Central memory CD8-positive, alpha-beta T cell (primary cell): ENCODE measurements around the gene ASCC3.

Source experiments
- ATAC-seq: fragments of 150-1000 bp; cut with Tn5 transposase; replicated peaks from 2 replicates; pipeline ENCODE4 v1.10.0; 2022; ENCODE audit warnings: mild to moderate bottlenecking, moderate FRiP score, moderate number of reproducible peaks; ENCODE audit not compliant: poor library complexity, severe bottlenecking; ENCODE audit errors: extremely low read depth
- DNase-seq, 2 donors: peaks; one replicate each; pipeline ENCODE4 v3.0.0; 2021; ENCODE audit warnings: low spot score in 2 of 2
- H3K27ac Mint-ChIP-seq: one replicate; pipeline ENCODE4 v1.8.0; 2022; ENCODE audit warnings: low read depth, mild to moderate bottlenecking, moderate library complexity, mixed read lengths
- H3K27me3 Mint-ChIP-seq: one replicate; pipeline ENCODE4 v1.8.0; 2022; ENCODE audit warnings: mixed read lengths
- H3K36me3 Mint-ChIP-seq: one replicate; pipeline ENCODE4 v1.8.0; 2022; ENCODE audit warnings: mild to moderate bottlenecking, moderate library complexity, mixed read lengths; ENCODE audit not compliant: insufficient read depth
- H3K4me1 Mint-ChIP-seq: one replicate; pipeline ENCODE4 v1.8.0; 2022; ENCODE audit warnings: mixed read lengths
- H3K4me3 Mint-ChIP-seq: one replicate; pipeline ENCODE4 v1.8.0; 2022; ENCODE audit warnings: mild to moderate bottlenecking, moderate library complexity, mixed read lengths
- H3K9me3 Mint-ChIP-seq: one replicate; pipeline ENCODE4 v1.8.0; 2022; ENCODE audit warnings: mixed read lengths

Gene ASCC3

GRCh38 chr6:100464903-100465700 is 416.0 kb downstream of the ASCC3 start, which contains the start of gene SIM1:
Gene SIM1 (minus strand): TSS chr6:100464921. CDS start chr6:100463468, 1,453 bp downstream.
- DNase-seq: no peak
- no peaks in the 10 kb centered on the region for H3K9me3 Mint-ChIP-seq
- no peak within 1 kb of the TSS for H3K4me3 Mint-ChIP-seq
- H3K4me1 Mint-ChIP-seq: peaks cover 20% of the 10 kb centered on the region
- H3K36me3 Mint-ChIP-seq: peaks cover 12% of the 10 kb centered on the region
- H3K27ac Mint-ChIP-seq: no peak within 1 kb of the TSS
- ATAC-seq: no peak
- H3K27me3 Mint-ChIP-seq: no peaks in the 10 kb centered on the region

- DNase-seq (no peak), ATAC-seq (no peak)
- Mint-ChIP-seq H3K36me3 (peaks cover 12% of the 10 kb centered on the region), H3K9me3 (no peaks in the 10 kb centered on the region), H3K27ac (no peak overlapping the region), H3K27me3 (no peaks in the 10 kb centered on the region), H3K4me3 (no peak overlapping the region), H3K4me1 (peaks cover 20% of the 10 kb centered on the region)
Observed at GRCh38 chr6:100464162-100464851, 416.8 kb downstream of the ASCC3 start.

- ATAC-seq: no peak
- no peak overlapping the region for H3K27ac Mint-ChIP-seq
Observed at GRCh38 chr6:100463630-100464161, 417.4 kb downstream of the ASCC3 start.

GRCh38 chr6:100462706-100463629 is 418.2 kb downstream of the ASCC3 start:
- Mint-ChIP-seq H3K4me3 (no peak overlapping the region), H3K9me3 (no peaks in the 10 kb centered on the region), H3K27me3 (no peaks in the 10 kb centered on the region), H3K27ac (no peak overlapping the region), H3K4me1 (peaks cover 20% of the 10 kb centered on the region), H3K36me3 (peaks cover 16% of the 10 kb centered on the region)
- ATAC-seq (no peak), DNase-seq (no peak)

More at GRCh38 chr6:100463630-100464161, 417.4 kb downstream of the ASCC3 start:
- H3K9me3 Mint-ChIP-seq: no peaks in the 10 kb centered on the region
- DNase-seq: no peak
- no peaks in the 10 kb centered on the region for H3K27me3 Mint-ChIP-seq
- H3K36me3 Mint-ChIP-seq: peaks cover 12% of the 10 kb centered on the region
- peaks cover 20% of the 10 kb centered on the region for H3K4me1 Mint-ChIP-seq
- no peak overlapping the region for H3K4me3 Mint-ChIP-seq

DNA sequence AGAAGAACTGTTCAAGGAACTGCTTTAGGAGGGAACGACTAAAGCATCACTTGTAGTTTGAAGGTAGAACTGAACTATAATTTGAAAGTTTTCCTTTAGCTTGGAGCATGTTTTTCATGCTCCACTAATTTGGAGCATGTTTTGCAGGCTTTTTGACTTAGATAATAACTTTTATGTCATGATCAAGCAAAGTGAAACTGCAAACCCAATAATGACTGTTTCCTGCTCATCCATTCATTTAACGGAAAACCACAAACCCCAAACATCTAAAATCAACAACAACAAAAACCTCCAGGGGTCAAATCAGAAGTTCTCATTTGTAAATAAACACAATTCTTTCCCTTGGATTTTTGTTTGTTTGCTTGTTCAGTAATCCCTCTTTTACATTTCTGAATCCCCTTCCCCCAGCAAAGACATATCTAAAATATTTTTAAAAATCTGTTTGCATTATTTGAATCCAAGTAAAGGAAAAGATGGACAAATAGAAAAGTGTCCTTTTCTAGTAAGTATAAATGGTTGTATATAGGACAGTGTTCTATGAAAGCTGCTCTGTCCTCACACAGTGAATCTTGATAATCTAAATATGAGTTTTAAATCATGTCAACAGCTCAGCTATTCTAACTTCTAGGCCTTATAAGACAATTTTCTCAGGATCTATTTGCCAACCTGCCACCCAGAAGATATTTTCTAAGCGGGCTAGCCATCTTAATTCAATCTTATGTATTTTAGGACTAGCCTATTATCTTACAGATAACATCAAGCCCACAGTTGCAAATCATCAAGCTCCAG is 419.0 kb downstream of the ASCC3 start:
- Mint-ChIP-seq H3K9me3 (no peaks in the 10 kb centered on the region), H3K4me3 (no peak overlapping the region), H3K4me1 (peaks cover 17% of the 10 kb centered on the region), H3K27me3 (no peaks in the 10 kb centered on the region), H3K36me3 (peaks cover 16% of the 10 kb centered on the region), H3K27ac (no peak overlapping the region)
- ATAC-seq (no peak), DNase-seq (no peak)

DNA sequence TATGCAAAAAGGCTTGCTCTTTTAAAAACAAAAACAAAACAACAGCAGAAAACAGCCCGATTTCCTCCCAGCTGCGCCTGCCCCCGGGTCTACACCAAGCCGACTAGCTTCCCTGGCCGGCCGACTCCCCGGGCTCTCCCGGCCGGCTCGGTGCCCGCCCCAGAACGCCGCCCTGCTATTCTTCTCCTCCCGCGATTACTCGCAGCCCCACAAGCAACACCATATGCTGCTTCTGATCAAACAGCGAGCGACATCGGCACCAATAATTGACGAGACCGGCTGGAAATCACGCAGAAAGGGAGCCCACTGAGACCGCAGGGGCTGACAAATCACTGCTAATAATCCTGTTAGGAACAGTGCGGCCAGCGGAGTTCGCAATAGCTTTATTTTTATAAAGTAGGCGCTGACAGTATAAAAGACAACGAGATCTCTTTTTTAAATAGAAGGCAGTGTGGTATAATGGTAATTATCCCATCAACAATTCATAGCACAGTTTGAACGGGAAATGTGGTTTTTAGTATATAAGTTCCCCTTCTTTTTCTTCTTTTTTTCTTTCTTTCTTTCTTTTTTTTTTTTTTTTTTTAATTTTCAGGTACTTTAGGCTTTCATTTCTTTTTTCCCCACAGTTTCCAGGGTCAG is 419.7 kb downstream of the ASCC3 start:
- no peak for ATAC-seq
- Mint-ChIP-seq H3K27ac (no peak overlapping the region), H3K4me1 (peaks cover 10% of the 10 kb centered on the region), H3K4me3 (peak overlapping the region; percentile 38), H3K9me3 (no peaks in the 10 kb centered on the region), H3K36me3 (peaks cover 12% of the 10 kb centered on the region), H3K27me3 (no peaks in the 10 kb centered on the region)
- no peak for DNase-seq

DNA sequence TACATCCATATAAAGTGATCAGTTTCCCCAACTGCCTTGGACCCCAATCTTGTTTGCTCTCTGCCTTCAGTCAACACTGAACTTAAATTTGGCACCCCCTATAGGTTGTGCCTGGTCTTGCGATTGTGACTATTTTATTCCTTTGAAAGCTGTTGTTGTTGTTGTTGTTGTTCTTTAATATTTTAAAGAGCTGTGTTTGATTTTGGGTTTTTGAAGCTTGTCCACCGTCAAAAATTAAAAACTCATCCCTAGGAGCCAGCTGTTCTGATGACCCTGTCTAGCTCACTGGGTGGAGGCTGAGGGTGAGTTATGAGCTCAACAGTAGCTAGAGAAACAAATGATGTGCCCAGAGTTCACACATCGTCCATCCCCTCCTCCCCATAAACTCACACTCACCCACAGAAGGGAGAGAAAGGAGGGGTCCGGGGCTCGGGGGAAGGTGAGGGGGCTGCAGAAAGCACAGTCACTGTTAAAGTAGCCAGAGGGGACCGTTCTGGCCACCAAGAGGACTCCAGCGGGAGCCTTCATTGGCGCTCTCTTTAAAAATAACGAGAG is 420.4 kb downstream of the ASCC3 start:
- Mint-ChIP-seq H3K4me3 (no peak overlapping the region), H3K9me3 (no peaks in the 10 kb centered on the region), H3K27me3 (no peaks in the 10 kb centered on the region), H3K36me3 (peaks cover 11% of the 10 kb centered on the region), H3K4me1 (peaks cover 6% of the 10 kb centered on the region), H3K27ac (no peak overlapping the region)
- DNase-seq (no peak), ATAC-seq (no peak)

- Mint-ChIP-seq H3K9me3 (no peaks in the 10 kb centered on the region), H3K27me3 (no peaks in the 10 kb centered on the region), H3K36me3 (peaks cover 13% of the 10 kb centered on the region), H3K27ac (no peak overlapping the region), H3K4me3 (no peak overlapping the region), H3K4me1 (peaks cover 6% of the 10 kb centered on the region)
- ATAC-seq (no peak), DNase-seq (no peak)
Observed at GRCh38 chr6:100459592-100460184, 421.4 kb downstream of the ASCC3 start.

DNA sequence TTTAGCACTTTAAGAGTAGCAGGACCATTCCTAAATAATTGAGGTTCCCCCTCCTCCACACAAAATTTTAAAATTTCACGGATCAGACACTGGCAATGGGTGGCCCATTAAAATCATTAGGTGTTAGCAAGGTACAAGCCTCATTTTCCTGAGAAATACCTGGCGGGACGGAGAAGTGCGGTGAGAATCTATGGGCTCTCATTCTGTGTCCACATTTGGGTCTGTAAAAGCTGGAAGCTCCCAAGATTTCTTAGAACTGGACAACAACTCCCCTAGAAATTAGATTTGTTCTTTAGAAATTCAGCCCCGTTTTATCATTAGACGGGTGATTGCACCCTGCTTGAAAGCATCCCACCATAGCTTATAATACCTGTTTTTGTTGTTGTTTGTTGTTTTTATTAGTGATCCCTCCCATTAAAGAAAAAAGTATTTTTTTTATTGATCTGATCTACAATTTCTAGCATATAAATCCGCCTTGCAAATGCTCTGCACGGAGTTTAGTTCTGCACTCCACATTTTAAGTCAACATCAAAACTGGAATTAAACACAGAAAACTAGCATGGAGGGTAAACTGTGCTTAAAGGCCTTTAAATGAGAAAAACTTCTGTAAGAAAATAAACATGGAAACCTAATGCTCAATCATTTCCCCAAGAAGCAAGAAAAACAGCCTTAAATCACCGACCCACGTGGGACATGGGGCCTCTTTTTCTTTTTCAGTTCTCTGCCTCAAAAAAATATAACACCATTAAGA is 422.1 kb downstream of the ASCC3 start:
- ATAC-seq: no peak
- Mint-ChIP-seq H3K4me1 (peaks cover 6% of the 10 kb centered on the region), H3K27me3 (no peaks in the 10 kb centered on the region), H3K27ac (no peak overlapping the region), H3K4me3 (no peak overlapping the region), H3K36me3 (peaks cover 11% of the 10 kb centered on the region), H3K9me3 (no peaks in the 10 kb centered on the region)
- DNase-seq: no peak
